GM12891 (cell line): ENCODE measurements around the gene SHC3.

Experiments used
- POLR2A ChIP-seq: IDR thresholded peaks from 2 replicates; pipeline ENCODE4 v1.6.1; 2011; ENCODE audit warnings: low read depth, low read length, control low read depth
- POLR2AphosphoS5 ChIP-seq: IDR thresholded peaks from 2 replicates; pipeline ENCODE4 v1.6.1; 2011; ENCODE audit warnings: low read depth, low read length, control low read depth

GRCh38 chr9:89134709-89135108 lies 43.9 kb downstream of the SHC3 start:
- no peak for TF ChIP-seq POLR2A
- TF ChIP-seq POLR2AphosphoS5, result no peak
